ENCODE data around the gene PRDM16. TPM values are rescaled to one million over a fixed set of nuclear protein-coding genes. Genes with fewer than 3 reads are reported as not detected.

Gene PRDM16
- total and polyA plus RNA-seq, 2 of the 13 experiments (the other 11 are each of a cell fraction or from before 2014, with no cell fraction given): 0.15 to 0.81 TPM

- no peaks in the 10 kb centered on the region for H3K36me3 ChIP-seq (replicated peaks in 1 of 2; ENCODE audit: control insufficient read depth in 1 of 2, insufficient read depth in 2 of 2, low read length in 2 of 2)
- no peak overlapping the region for H3K27ac ChIP-seq (ENCODE audit: extremely low read length, insufficient read depth, low read length)
- no peaks in the 10 kb centered on the region for H3K79me2 ChIP-seq (ENCODE audit: insufficient read depth, low read length)
- peaks cover 0 to 6% of the 10 kb centered on the region in 2 experiments; a peak in 3 of 5 replicates for H3K27me3 ChIP-seq (ENCODE audit: control insufficient read depth in 1 of 2, insufficient read depth in 2 of 2, low read length in 2 of 2)
- no TSS peak for BruUV-seq (replicated peaks)
- H2AFZ ChIP-seq (ENCODE audit: low read length): no peak overlapping the region
- in situ Hi-C loops (cut with HindIII; ENCODE audit: extremely low pct_ligation_motif_present, low pct_unique_long_range_greater_than_20kb): no loop called here
- H3K9me3 ChIP-seq (ENCODE audit: low read length): no peaks in the 10 kb centered on the region
- intact Hi-C loops (cut with micrococcal nuclease; ENCODE audit: unreplicated experiment): no loop called here
- H3K4me1 ChIP-seq (ENCODE audit: insufficient read depth, low read length): peaks cover 15% of the 10 kb centered on the region
- H3K9ac ChIP-seq (ENCODE audit: insufficient read depth, low read depth, low read length): no peak overlapping the region
- ATAC-seq (no peak), FAIRE-seq (no peak), DNase-seq (ENCODE audit: low spot score) (no peak)
- WGBS (ENCODE audit: low lambda C conversion rate): 86% methylated on average over 24 of the region's 38 CpGs
- POLR2A ChIA-PET: no interaction called here
- CTCF ChIA-PET (ENCODE audit: low intra/inter-chr PET ratio, low total read pairs): no interaction called here
- H4K20me1 ChIP-seq (ENCODE audit: insufficient read depth, low read length): no peaks in the 10 kb centered on the region
- H3K4me3 ChIP-seq (replicated peaks in 1 of 3; ENCODE audit: insufficient read depth in 1 of 3, low read depth in 2 of 3, low read length in 3 of 3): no peak overlapping the region
- H3K4me2 ChIP-seq (ENCODE audit: low read depth, low read length): no peak overlapping the region
- TF ChIP-seq BORCS8-MEF2B (CRISPR knock-in tag; IDR thresholded peaks at IDR 0.05) (no peak), HBP1 (CRISPR knock-in tag; IDR thresholded peaks at IDR 0.05; ENCODE audit: low read depth) (no peak), PLSCR1 (CRISPR knock-in tag; IDR thresholded peaks at IDR 0.05; ENCODE audit: borderline replicate concordance) (no peak), SYNCRIP (IDR thresholded peaks at IDR 0.05; ENCODE audit: insufficient read depth, low read depth, low read length) (no peak), NKX3-1 (CRISPR knock-in tag; IDR thresholded peaks at IDR 0.05) (no peak), NR1H2 (CRISPR knock-in tag; IDR thresholded peaks at IDR 0.05; ENCODE audit: borderline replicate concordance, low read depth) (no peak), ZNF570 (CRISPR knock-in tag; IDR thresholded peaks at IDR 0.05; ENCODE audit: borderline replicate concordance) (no peak), ZNF549 (CRISPR knock-in tag; IDR thresholded peaks at IDR 0.05) (no peak), KDM5A (IDR thresholded peaks at IDR 0.05; ENCODE audit: borderline replicate concordance, low read length) (no peak), MLXIP (CRISPR knock-in tag; IDR thresholded peaks at IDR 0.05; ENCODE audit: borderline replicate concordance) (no peak), ZFP91 (CRISPR knock-in tag; IDR thresholded peaks at IDR 0.05; ENCODE audit: borderline replicate concordance) (no peak), NPAS2 (CRISPR knock-in tag; IDR thresholded peaks at IDR 0.05; ENCODE audit: borderline replicate concordance) (no peak), IRF2 (CRISPR knock-in tag; IDR thresholded peaks at IDR 0.05) (no peak)
- TF ChIP-seq, protein P1, sequence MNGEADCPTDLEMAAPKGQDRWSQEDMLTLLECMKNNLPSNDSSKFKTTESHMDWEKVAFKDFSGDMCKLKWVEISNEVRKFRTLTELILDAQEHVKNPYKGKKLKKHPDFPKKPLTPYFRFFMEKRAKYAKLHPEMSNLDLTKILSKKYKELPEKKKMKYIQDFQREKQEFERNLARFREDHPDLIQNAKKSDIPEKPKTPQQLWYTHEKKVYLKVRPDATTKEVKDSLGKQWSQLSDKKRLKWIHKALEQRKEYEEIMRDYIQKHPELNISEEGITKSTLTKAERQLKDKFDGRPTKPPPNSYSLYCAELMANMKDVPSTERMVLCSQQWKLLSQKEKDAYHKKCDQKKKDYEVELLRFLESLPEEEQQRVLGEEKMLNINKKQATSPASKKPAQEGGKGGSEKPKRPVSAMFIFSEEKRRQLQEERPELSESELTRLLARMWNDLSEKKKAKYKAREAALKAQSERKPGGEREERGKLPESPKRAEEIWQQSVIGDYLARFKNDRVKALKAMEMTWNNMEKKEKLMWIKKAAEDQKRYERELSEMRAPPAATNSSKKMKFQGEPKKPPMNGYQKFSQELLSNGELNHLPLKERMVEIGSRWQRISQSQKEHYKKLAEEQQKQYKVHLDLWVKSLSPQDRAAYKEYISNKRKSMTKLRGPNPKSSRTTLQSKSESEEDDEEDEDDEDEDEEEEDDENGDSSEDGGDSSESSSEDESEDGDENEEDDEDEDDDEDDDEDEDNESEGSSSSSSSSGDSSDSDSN (CRISPR knock-in tag; IDR thresholded peaks at IDR 0.05): no peak
Observed at GRCh38 chr1:3185896-3186525, 117.0 kb downstream of the PRDM16 start.
